Transverse colon (tissue), 4 donors: ENCODE data around the gene OR13C8. TPM values are rescaled to one million over a fixed set of nuclear protein-coding genes. Genes with fewer than 3 reads are reported as not detected.

Source experiments
- DNase-seq: peaks from one replicate; pipeline ENCODE4 v3.0.0-alpha.2; 2019
- H3K27ac ChIP-seq, 4 donors: fragments of 200-600 bp; sonication (generic); 2 replicates each; pipeline ENCODE4 v1.5.1; 2016 to 2018; ENCODE audit warnings: inconsistent platforms in 4 of 4
- H3K27me3 ChIP-seq: fragments of 200-600 bp; sonication (generic); 2 replicates; pipeline ENCODE4 v1.5.1; 2017; ENCODE audit warnings: inconsistent platforms
- H3K36me3 ChIP-seq, 4 donors: fragments of 200-600 bp; sonication (generic); 2 replicates each; pipeline ENCODE4 v1.5.1; 2017 to 2019; ENCODE audit warnings: inconsistent platforms in 4 of 4
- H3K4me1 ChIP-seq, 4 donors: fragments of 200-600 bp; sonication (generic); 2 replicates each; pipeline ENCODE4 v1.5.1; 2017 to 2020; ENCODE audit warnings: inconsistent platforms in 4 of 4
- H3K4me3 ChIP-seq, 4 donors: fragments of 200-600 bp; sonication (generic); 1 replicate in 1 of 4; 2 replicates in 3 of 4; pipeline versions ENCODE4 v1.5.1 to v1.6.1; 2017 to 2019; ENCODE audit warnings: inconsistent platforms in 4 of 4
- H3K9me3 ChIP-seq, 2 donors: fragments of 200-600 bp; sonication (generic); 2 replicates each; pipeline ENCODE4 v1.5.1; 2017 to 2019; ENCODE audit warnings: inconsistent platforms in 2 of 2
- EP300 ChIP-seq: sonication (generic); formaldehyde crosslinking; IDR thresholded peaks from one replicate; pipeline ENCODE4 v1.6.1; 2017; ENCODE audit warnings: antibody characterized with exemption, low read depth
- POLR2A ChIP-seq: fragments of 450-650 bp; IDR thresholded peaks from one replicate; pipeline ENCODE4 v1.6.1; 2016; ENCODE audit warnings: antibody characterized with exemption, mild to moderate bottlenecking, moderate library complexity
- POLR2AphosphoS5 ChIP-seq, 3 donors: sonication (generic); formaldehyde crosslinking; IDR thresholded peaks; one replicate each; pipeline ENCODE4 v1.6.1; 2016; ENCODE audit warnings: antibody characterized with exemption in 3 of 3
- WGBS, 2 donors: methylation state at CpG; one replicate each; pipeline ENCODE4 v1.1.5; 2018; ENCODE audit warnings: low coverage in 1 of 2; 5-methylcytosine and 5-hydroxymethylcytosine counted together
- in situ Hi-C, 4 donors: fragments of 200-750 bp; cut with MboI; loops; one replicate each; pipeline versions ENCODE4 v1.15.0 to v1.15.1; 2017; ENCODE audit warnings: low sequenced_read_pairs in 3 of 4, low pct_ligation_motif_present in 1 of 4, low pct_unique_long_range_greater_than_20kb in 1 of 4
- intact Hi-C: fragments of 100-400 bp; cut with DNase I; formaldehyde crosslinking; loops from one replicate; pipeline ENCODE4 v1.15.1; 2023; ENCODE audit warnings: low total_unique reads
- total RNA-seq, 4 donors: library from RNA; depleted of rRNA; stranded (reverse); fragments of >200 nt; gene quantifications; one replicate each; pipeline ENCODE4 v1.1.0, GENCODE V29; 2016
- TF ChIP-seq, protein P1 (sequence below), 5 experiments: fragments of 200-600 bp in 3 of 5; fragments of 450-650 bp in 2 of 5; sonication (generic) in 3 of 5; IDR thresholded peaks; 1 replicate in 2 of 5; 2 replicates in 3 of 5; pipeline ENCODE4 v1.5.1; 2016 to 2017; ENCODE audit warnings: antibody characterized with exemption in 5 of 5, inconsistent platforms in 3 of 5, mild to moderate bottlenecking in 2 of 5, moderate library complexity in 1 of 5

The OR13C8 gene
- total RNA-seq, 4 donors from 2014 or later = not detected

DNA sequence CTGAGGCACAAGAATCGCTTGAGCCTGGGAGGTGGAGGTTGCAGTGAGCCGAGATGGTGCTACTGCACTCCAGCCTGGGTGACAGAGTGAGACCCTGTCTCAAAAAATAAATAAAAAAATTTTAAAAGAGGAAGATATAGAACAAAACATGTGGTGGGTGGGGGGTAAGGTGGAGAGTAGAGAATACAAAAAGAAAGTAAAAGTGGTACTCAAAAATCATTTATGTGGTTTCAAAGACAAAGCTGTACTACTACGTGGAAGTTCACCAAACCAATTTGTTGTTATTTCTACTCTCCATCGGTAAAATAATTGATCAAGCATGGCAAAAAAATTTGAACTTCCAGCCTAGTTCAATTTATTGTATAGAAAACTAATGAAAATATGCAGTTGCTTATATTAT is 24.3 kb upstream of the OR13C8 start:
- WGBS, 2 donors = 83 to 84% methylated on average over 3 to 4 of the region's 4 CpGs
- H3K27ac ChIP-seq = no peak overlapping the region
- TF ChIP-seq EP300 (no peak), POLR2A (no peak), POLR2AphosphoS5 (IDR thresholded peaks at IDR 0.05) (no peak)
- TF ChIP-seq, protein P1, sequence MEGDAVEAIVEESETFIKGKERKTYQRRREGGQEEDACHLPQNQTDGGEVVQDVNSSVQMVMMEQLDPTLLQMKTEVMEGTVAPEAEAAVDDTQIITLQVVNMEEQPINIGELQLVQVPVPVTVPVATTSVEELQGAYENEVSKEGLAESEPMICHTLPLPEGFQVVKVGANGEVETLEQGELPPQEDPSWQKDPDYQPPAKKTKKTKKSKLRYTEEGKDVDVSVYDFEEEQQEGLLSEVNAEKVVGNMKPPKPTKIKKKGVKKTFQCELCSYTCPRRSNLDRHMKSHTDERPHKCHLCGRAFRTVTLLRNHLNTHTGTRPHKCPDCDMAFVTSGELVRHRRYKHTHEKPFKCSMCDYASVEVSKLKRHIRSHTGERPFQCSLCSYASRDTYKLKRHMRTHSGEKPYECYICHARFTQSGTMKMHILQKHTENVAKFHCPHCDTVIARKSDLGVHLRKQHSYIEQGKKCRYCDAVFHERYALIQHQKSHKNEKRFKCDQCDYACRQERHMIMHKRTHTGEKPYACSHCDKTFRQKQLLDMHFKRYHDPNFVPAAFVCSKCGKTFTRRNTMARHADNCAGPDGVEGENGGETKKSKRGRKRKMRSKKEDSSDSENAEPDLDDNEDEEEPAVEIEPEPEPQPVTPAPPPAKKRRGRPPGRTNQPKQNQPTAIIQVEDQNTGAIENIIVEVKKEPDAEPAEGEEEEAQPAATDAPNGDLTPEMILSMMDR (IDR thresholded peaks at IDR 0.05) = no peak
- no peaks in the 10 kb centered on the region for H3K36me3 ChIP-seq
- H3K9me3 ChIP-seq = no peaks in the 10 kb centered on the region
- no peak overlapping the region for H3K4me3 ChIP-seq
- no peaks in the 10 kb centered on the region for H3K27me3 ChIP-seq
- H3K4me1 ChIP-seq = no peaks in the 10 kb centered on the region
- intact Hi-C loops (no loop called here), in situ Hi-C loops (no loop called here)
- DNase-seq = no peak

DNA sequence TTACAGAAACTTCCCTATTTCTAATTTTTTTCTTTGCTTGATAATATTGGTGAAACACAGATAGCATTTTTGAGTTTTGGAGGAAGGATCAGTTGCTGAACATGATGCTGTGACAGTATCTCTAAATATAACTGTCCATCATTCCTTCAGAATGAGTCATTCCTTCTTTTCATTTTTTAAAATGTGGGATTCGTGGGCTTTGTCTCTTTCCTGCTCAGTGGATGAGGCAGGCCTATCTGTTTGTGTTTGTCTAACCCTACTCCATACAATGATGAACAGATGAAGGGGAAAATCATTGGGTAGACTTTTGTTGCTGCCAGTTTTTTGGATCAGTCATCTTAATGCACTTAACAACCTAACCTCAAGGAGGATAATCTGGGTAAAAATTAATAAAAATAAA is 15.7 kb upstream of the OR13C8 start:
- 31 to 40% methylated on average over 1 of the region's 1 CpG for WGBS, 2 donors
- TF ChIP-seq EP300 (no peak), POLR2AphosphoS5 (IDR thresholded peaks at IDR 0.05) (no peak)
- TF ChIP-seq, protein P1 (IDR thresholded peaks at IDR 0.05) = no peak
- no peaks in the 10 kb centered on the region for H3K36me3 ChIP-seq
- no peak overlapping the region for H3K4me3 ChIP-seq
- H3K27ac ChIP-seq = no peak overlapping the region
- intact Hi-C loops = no loop called here
- no peak for DNase-seq
- in situ Hi-C loops = no loop called here
- no peaks in the 10 kb centered on the region for H3K4me1 ChIP-seq
- H3K9me3 ChIP-seq = no peaks in the 10 kb centered on the region
- no peaks in the 10 kb centered on the region for H3K27me3 ChIP-seq

DNA sequence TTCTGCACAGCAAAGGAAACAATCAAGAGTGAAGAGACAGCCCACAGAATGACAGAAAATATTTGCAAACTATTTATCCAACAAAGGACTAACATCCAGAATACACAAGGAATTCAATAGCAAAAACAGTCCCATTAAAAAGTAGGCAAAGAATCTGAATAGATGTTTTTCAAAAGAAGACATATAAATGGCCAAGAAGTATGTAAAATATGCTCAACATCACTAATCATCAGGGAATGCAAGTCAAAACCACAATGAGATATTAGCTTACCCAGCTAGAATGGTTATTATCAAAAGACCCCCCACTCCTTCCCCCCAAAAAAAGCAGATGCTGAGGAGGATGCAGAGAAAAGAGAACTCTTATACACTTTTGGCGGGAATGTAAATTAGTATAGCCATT is 13.4 kb upstream of the OR13C8 start:
- no peak for TF ChIP-seq POLR2A
- TF ChIP-seq EP300 = no peak
- TF ChIP-seq, protein P1 (IDR thresholded peaks at IDR 0.05) = no peak
- no peak for TF ChIP-seq POLR2AphosphoS5 (IDR thresholded peaks at IDR 0.05)
- no peaks in the 10 kb centered on the region for H3K9me3 ChIP-seq
- DNase-seq = no peak
- in situ Hi-C loops (no loop called here), intact Hi-C loops (no loop called here)
- WGBS, 2 donors = 90 to 100% methylated on average over 1 of the region's 1 CpG
- no peaks in the 10 kb centered on the region for H3K36me3 ChIP-seq
- no peaks in the 10 kb centered on the region for H3K4me1 ChIP-seq
- H3K4me3 ChIP-seq = no peak overlapping the region
- H3K27ac ChIP-seq = no peak overlapping the region
- no peaks in the 10 kb centered on the region for H3K27me3 ChIP-seq

DNA sequence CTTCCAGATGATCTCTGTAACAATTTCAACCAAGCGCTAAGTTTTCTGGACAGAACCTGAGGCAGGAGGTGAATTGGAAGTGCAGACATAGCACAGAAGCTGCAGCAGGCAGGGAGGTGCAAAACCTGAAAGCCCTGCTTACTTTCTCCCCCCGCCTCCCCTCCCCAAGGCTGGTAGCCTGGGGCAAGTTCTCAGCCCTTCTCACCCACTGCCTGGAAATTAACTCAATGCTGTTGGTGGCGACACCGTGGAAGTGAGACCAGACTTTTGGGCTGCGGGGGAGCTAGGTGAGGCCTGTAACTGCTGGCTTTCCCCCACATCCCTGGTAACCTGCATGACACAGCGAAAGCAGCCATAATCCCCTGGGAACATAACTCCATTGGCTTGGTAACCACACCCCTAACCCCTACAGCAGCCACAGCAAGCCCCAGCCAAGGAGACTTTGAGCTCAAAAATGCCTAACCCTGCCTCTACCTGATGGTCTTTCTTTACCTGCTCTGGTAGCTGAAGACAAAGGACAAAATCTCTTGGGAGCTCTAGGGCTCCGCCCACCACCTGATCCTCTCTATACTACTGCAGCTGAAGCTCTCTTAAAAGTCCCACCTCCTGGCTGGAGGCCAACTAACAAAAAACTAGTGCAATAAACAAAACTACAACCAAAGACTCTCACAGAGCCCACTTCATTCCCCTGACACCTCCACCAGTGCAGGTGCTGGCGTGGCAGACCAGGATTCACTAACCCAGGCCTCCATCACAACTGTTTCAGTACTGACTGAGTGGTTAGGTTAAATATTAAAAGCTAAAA is 11.9 kb upstream of the OR13C8 start:
- H3K27me3 ChIP-seq = no peaks in the 10 kb centered on the region
- no peak for TF ChIP-seq EP300
- no peak for TF ChIP-seq POLR2A
- TF ChIP-seq, protein P1 (IDR thresholded peaks at IDR 0.05) = no peak
- no peak for TF ChIP-seq POLR2AphosphoS5 (IDR thresholded peaks at IDR 0.05)
- H3K4me3 ChIP-seq = no peak overlapping the region
- no peaks in the 10 kb centered on the region for H3K9me3 ChIP-seq
- DNase-seq = no peak
- H3K27ac ChIP-seq = no peak overlapping the region
- H3K4me1 ChIP-seq = no peaks in the 10 kb centered on the region
- in situ Hi-C loops (no loop called here), intact Hi-C loops (no loop called here)
- no peaks in the 10 kb centered on the region for H3K36me3 ChIP-seq
- 73 to 82% methylated on average over 3 to 8 of the region's 8 CpGs for WGBS, 2 donors
